HUDEP-2 (cell line): ENCODE results near the gene HGS.

ENCODE experiments used
- DNase-seq, 76 experiments: peaks; one replicate each; lab custom pipeline; 2025; ENCODE audit not compliant: unreplicated experiment in 76 of 76; lab: John Stamatoyannopoulos, UW

The HGS gene

GRCh38 chr17:81702934-81703746 lies 19.3 kb downstream of the HGS start, which contains the start of gene MRPL12:
Gene MRPL12 (plus strand): TSS chr17:81703367. CDS start chr17:81703502, 135 bp downstream.
- DNase-seq = peak in 74 of 76 experiments; percentile 35 to 93 (median 82)

- DNase-seq = peak in 3 of 76 experiments; percentile 14 to 37 (median 24)
Observed at GRCh38 chr17:81703747-81704654, 20.2 kb downstream of the HGS start.

- DNase-seq = no peak
Observed at GRCh38 chr17:81705518-81706231, 21.9 kb downstream of the HGS start.

- no peak for DNase-seq
Observed at GRCh38 chr17:81706232-81706611, 22.4 kb downstream of the HGS start.

GRCh38 chr17:81706757-81707624 lies 23.2 kb downstream of the HGS start:
- DNase-seq = no peak

GRCh38 chr17:81707725-81708646 lies 24.2 kb downstream of the HGS start:
- no peak for DNase-seq

- no peak for DNase-seq
Observed at GRCh38 chr17:81708739-81709185, 25.0 kb downstream of the HGS start.

- DNase-seq = peak in 2 of 76 experiments; percentile 30
Observed at GRCh38 chr17:81710514-81711308, 26.9 kb downstream of the HGS start.

- peak in 71 of 76 experiments; percentile 15 to 89 (median 70) for DNase-seq
Observed at GRCh38 chr17:81711814-81712467, 28.1 kb downstream of the HGS start, which contains the start of gene SLC25A10. Gene SLC25A10 (plus strand): TSS chr17:81712284. CDS start chr17:81712427, 143 bp downstream.

- DNase-seq = peak in 21 of 76 experiments; percentile 12 to 67 (median 35)
Observed at GRCh38 chr17:81712468-81713003, 28.7 kb downstream of the HGS start.

GRCh38 chr17:81713004-81713555 lies 29.3 kb downstream of the HGS start:
- peak in 1 of 76 experiments; percentile 11 for DNase-seq

GRCh38 chr17:81713556-81714411 lies 30.0 kb downstream of the HGS start:
- peak in 41 of 76 experiments; percentile 7 to 62 (median 28) for DNase-seq

GRCh38 chr17:81714412-81715106 lies 30.7 kb downstream of the HGS start:
- no peak for DNase-seq

GRCh38 chr17:81715107-81715871 lies 31.5 kb downstream of the HGS start:
- DNase-seq = no peak
